H1 (cell line): Measurements from ENCODE around the gene RABL6. TPM values are rescaled to one million over a fixed set of nuclear protein-coding genes. Genes with fewer than 3 reads are reported as not detected.

Experiments
- CTCF ChIA-PET: fragments of 300-600 bp; sonication (Branson Sonifier 250); formaldehyde crosslinking; loops from one replicate; lab custom pipeline; 2021; ENCODE audit not compliant: partially characterized antibody; lab: Charles Lee
- POLR2A ChIA-PET: fragments of 300-600 bp; sonication (Branson Sonifier 250); formaldehyde crosslinking; loops from one replicate; lab custom pipeline; 2021; ENCODE audit warnings: inconsistent platforms; ENCODE audit not compliant: partially characterized antibody; lab: Charles Lee
- DNase-seq, 2 experiments: peaks; one replicate each; pipeline versions ENCODE4 v3.0.0 to v3.0.0-alpha.2; 2010 to 2022; ENCODE audit warnings: low spot score in 2 of 2, low read depth in 1 of 2, mixed read lengths in 1 of 2
- FAIRE-seq: peaks from 2 replicates; lab custom pipeline; 2011; peaks lifted over from hg19 to GRCh38; lab: Jason Lieb, UNC
- H2AFZ ChIP-seq: 2 replicates; pipeline ENCODE4 v1.8.1; 2012; ENCODE audit warnings: low read length, inconsistent platforms
- H2AK5ac ChIP-seq: 2 replicates; pipeline ENCODE4 v1.6.1; 2013; ENCODE audit warnings: low read depth, low read length
- H2BK120ac ChIP-seq: replicated peaks from 2 replicates; pipeline ENCODE3; 2013; ENCODE audit warnings: low read depth, low read length, inconsistent platforms
- H2BK12ac ChIP-seq: 2 replicates; pipeline ENCODE4 v1.6.1; 2013; ENCODE audit warnings: low read depth, low read length
- H2BK15ac ChIP-seq: 2 replicates; pipeline ENCODE4 v1.6.1; 2013; ENCODE audit warnings: low read length
- H2BK20ac ChIP-seq: 2 replicates; pipeline ENCODE4 v1.6.1; 2013; ENCODE audit warnings: low read length
- H2BK5ac ChIP-seq: 2 replicates; pipeline ENCODE4 v1.6.1; 2013; ENCODE audit warnings: low read depth, low read length
- H3K14ac ChIP-seq: 2 replicates; pipeline ENCODE4 v1.6.1; 2013; ENCODE audit warnings: inconsistent platforms; ENCODE audit not compliant: insufficient read length
- H3K18ac ChIP-seq: 2 replicates; pipeline ENCODE4 v1.6.1; 2013; ENCODE audit warnings: low read length; ENCODE audit errors: extremely low read depth
- H3K23ac ChIP-seq: 2 replicates; pipeline ENCODE4 v1.6.1; 2013; ENCODE audit warnings: inconsistent platforms; ENCODE audit not compliant: insufficient read length
- H3K23me2 ChIP-seq: 2 replicates; pipeline ENCODE4 v1.6.1; 2013; ENCODE audit warnings: low read depth, low read length
- H3K27ac ChIP-seq: 2 replicates; pipeline ENCODE4 v1.6.1; 2011; ENCODE audit warnings: low read depth, low read length, inconsistent platforms
- H3K27me3 ChIP-seq, 4 experiments: replicated peaks in 1 of 4; 1 replicate in 1 of 4; 2 replicates in 3 of 4; pipeline versions ENCODE4 v1.6.1 to v1.8.1; 2011 to 2013; ENCODE audit warnings: low read length in 3 of 4, mild to moderate bottlenecking in 3 of 4, inconsistent platforms in 2 of 4, mixed read lengths in 2 of 4, moderate library complexity in 1 of 4; ENCODE audit not compliant: control insufficient read depth in 3 of 4, insufficient read depth in 3 of 4; ENCODE audit errors: extremely low read depth in 1 of 4
- H3K36me3 ChIP-seq, 4 experiments: 2 replicates each; pipeline versions ENCODE4 v1.6.1 to v1.8.1; 2011 to 2013; ENCODE audit warnings: mild to moderate bottlenecking in 4 of 4, low read length in 3 of 4, moderate library complexity in 2 of 4, control low read depth in 1 of 4, inconsistent platforms in 1 of 4; ENCODE audit not compliant: insufficient read depth in 4 of 4, control insufficient read depth in 2 of 4
- H3K4ac ChIP-seq: replicated peaks from 2 replicates; pipeline ENCODE3; 2013; ENCODE audit warnings: low read length, low read depth, mixed read lengths, inconsistent platforms; ENCODE audit not compliant: insufficient read length
- H3K4me1 ChIP-seq, 4 experiments: replicated peaks in 1 of 4; 1 replicate in 1 of 4; 2 replicates in 3 of 4; pipeline versions ENCODE4 v1.6.1 to v1.8.1; 2011 to 2013; ENCODE audit warnings: low read length in 3 of 4, inconsistent platforms in 2 of 4, mixed read lengths in 1 of 4; ENCODE audit not compliant: insufficient read depth in 4 of 4, control insufficient read depth in 3 of 4
- H3K4me2 ChIP-seq, 2 experiments: 2 replicates each; pipeline versions ENCODE4 v1.6.1 to v1.8.1; 2011 to 2013; ENCODE audit warnings: low read depth in 2 of 2, low read length in 2 of 2, control low read depth in 1 of 2, inconsistent platforms in 1 of 2, mild to moderate bottlenecking in 1 of 2; ENCODE audit not compliant: insufficient read depth in 1 of 2
- H3K4me3 ChIP-seq, 4 experiments: fragments of 200-600, 300-600 bp in 1 of 4; sonication (generic), shearing (Covaris generic), sonication (Bioruptor Twin) in 1 of 4; 2 replicates each; pipeline versions ENCODE4 v1.5.1 to v1.8.1; 2011 to 2016; ENCODE audit warnings: low read length in 4 of 4, low read depth in 3 of 4, control low read depth in 2 of 4, inconsistent platforms in 2 of 4, mild to moderate bottlenecking in 2 of 4, mixed read lengths in 1 of 4, moderate library complexity in 1 of 4; ENCODE audit not compliant: insufficient read depth in 2 of 4; ENCODE audit errors: extremely low read depth in 1 of 4
- H3K56ac ChIP-seq: replicated peaks from 2 replicates; pipeline ENCODE3; 2013; ENCODE audit warnings: low read depth, mild to moderate bottlenecking, mixed read lengths, low read length, inconsistent platforms; ENCODE audit not compliant: insufficient read length
- H3K79me1 ChIP-seq: 2 replicates; pipeline ENCODE4 v1.6.1; 2013; ENCODE audit warnings: low read depth, low read length, control low read depth
- H3K79me2 ChIP-seq, 2 experiments: 2 replicates each; pipeline versions ENCODE4 v1.6.1 to v1.8.1; 2012 to 2013; ENCODE audit warnings: low read length in 2 of 2, mild to moderate bottlenecking in 2 of 2, inconsistent platforms in 1 of 2; ENCODE audit not compliant: insufficient read depth in 2 of 2, control insufficient read depth in 1 of 2
- H3K9ac ChIP-seq, 4 experiments: replicated peaks in 1 of 4; 1 replicate in 1 of 4; 2 replicates in 3 of 4; pipeline versions ENCODE4 v1.6.1 to v1.8.1; 2011 to 2013; ENCODE audit warnings: low read depth in 3 of 4, low read length in 3 of 4, control low read depth in 2 of 4, mild to moderate bottlenecking in 2 of 4, moderate library complexity in 2 of 4, inconsistent platforms in 1 of 4; ENCODE audit errors: extremely low read depth in 1 of 4
- H3K9me3 ChIP-seq, 2 experiments: 2 replicates each; pipeline versions ENCODE4 v1.6.1 to v1.8.1; 2012 to 2013; ENCODE audit warnings: mild to moderate bottlenecking in 2 of 2, moderate library complexity in 2 of 2, control low read depth in 1 of 2, inconsistent platforms in 1 of 2, low read depth in 1 of 2, low read length in 1 of 2, mixed read lengths in 1 of 2; ENCODE audit not compliant: insufficient read depth in 2 of 2
- H4K20me1 ChIP-seq, 2 experiments: replicated peaks in 1 of 2; 2 replicates each; pipeline versions ENCODE3 to v1.8.1; 2011 to 2013; ENCODE audit warnings: inconsistent platforms in 2 of 2, low read length in 2 of 2, mild to moderate bottlenecking in 1 of 2; ENCODE audit not compliant: insufficient read depth in 2 of 2, control insufficient read depth in 1 of 2
- H4K5ac ChIP-seq: 2 replicates; pipeline ENCODE4 v1.6.1; 2013; ENCODE audit warnings: low read length, low read depth, mixed read lengths, inconsistent platforms; ENCODE audit not compliant: insufficient read length
- H4K8ac ChIP-seq: 2 replicates; pipeline ENCODE4 v1.8.0; 2013; ENCODE audit warnings: mild to moderate bottlenecking, moderate library complexity, low read length, inconsistent platforms; ENCODE audit not compliant: insufficient read depth; ENCODE audit errors: extremely low read depth
- H4K91ac ChIP-seq: replicated peaks from 2 replicates; pipeline ENCODE3; 2013; ENCODE audit warnings: low read length, mixed read lengths, inconsistent platforms; ENCODE audit not compliant: insufficient read length
- CEBPB ChIP-seq: IDR thresholded peaks from 2 replicates; pipeline ENCODE4 v1.6.1; 2012; ENCODE audit warnings: low read depth, low read length
- CHD1 ChIP-seq: IDR thresholded peaks from 2 replicates; pipeline ENCODE4 v1.6.1; 2012; ENCODE audit warnings: low read depth, low read length, improper control_type of control experiment
- EP300 ChIP-seq, 2 experiments: IDR thresholded peaks; 1 replicate in 1 of 2; 2 replicates in 1 of 2; pipeline ENCODE4 v1.6.1; 2011 to 2012; ENCODE audit warnings: low read depth in 2 of 2, low read length in 2 of 2, mild to moderate bottlenecking in 2 of 2, borderline replicate concordance in 1 of 2, inconsistent platforms in 1 of 2, moderate library complexity in 1 of 2
- GABPA ChIP-seq: IDR thresholded peaks from 2 replicates; pipeline ENCODE4 v1.6.1; 2011; ENCODE audit warnings: mild to moderate bottlenecking, low read length, moderate library complexity, borderline replicate concordance; ENCODE audit not compliant: insufficient read depth
- GTF2F1 ChIP-seq: IDR thresholded peaks from 2 replicates; pipeline ENCODE4 v1.6.1; 2012; ENCODE audit warnings: low read depth, low read length, improper control_type of control experiment, borderline replicate concordance
- RNF2 ChIP-seq: fragments of 200-900, 300-1000 bp; sonication (generic); IDR thresholded peaks from 2 replicates; pipeline ENCODE4 v1.7.1; 2016; ENCODE audit warnings: borderline replicate concordance, low read depth, mild to moderate bottlenecking, antibody characterized with exemption, low read length; ENCODE audit not compliant: poor library complexity, severe bottlenecking; ENCODE audit errors: missing control alignments
- SAP30 ChIP-seq: fragments of 300-600 bp; sonication (generic); IDR thresholded peaks from 2 replicates; pipeline ENCODE4 v1.7.1; 2012; ENCODE audit warnings: low read length, moderate library complexity, mild to moderate bottlenecking, inconsistent platforms; ENCODE audit not compliant: insufficient read depth, insufficient replicate concordance
- TCF12 ChIP-seq: IDR thresholded peaks from 2 replicates; pipeline ENCODE4 v1.6.1; 2011; ENCODE audit warnings: low read depth, mild to moderate bottlenecking, low read length
- WGBS, 2 experiments: shearing (Covaris generic) in 1 of 2; methylation state at CpG; one replicate each; pipeline versions ENCODE4 v1.1.6 to v1.1.7; 2013 to 2015; ENCODE audit warnings: low lambda C conversion rate in 2 of 2, mixed read lengths in 2 of 2, inconsistent platforms in 1 of 2, low coverage in 1 of 2, missing lambda C conversion rate in 1 of 2; ENCODE audit not compliant: insufficient replicate concordance in 2 of 2, insufficient coverage in 1 of 2, insufficient read length in 1 of 2; ENCODE audit errors: extremely low coverage in 1 of 2, missing lambda C conversion rate in 1 of 2; 5-methylcytosine and 5-hydroxymethylcytosine counted together
- polyA plus RNA-seq, 7 experiments: library from polyadenylated mRNA; depleted of rRNA in 3 of 7; stranded (reverse) in 5 of 7; unstranded in 2 of 7; fragments of >200 nt in 5 of 7; fragments of 200-250 nt in 2 of 7; gene quantifications; 1 replicate in 5 of 7; 2 replicates in 1 of 7; 4 replicates in 1 of 7; pipeline versions ENCODE4 v1.2.1 to v1.2.3, GENCODE V29; 2011 to 2013; ENCODE audit warnings: missing spikeins in 2 of 7, mixed read lengths in 2 of 7
- total RNA-seq: library from RNA; stranded (reverse); fragmentation: NEBNext Ultra II Directional; extraction: Animal tissue kit (Norgen Biotek cat#: 25700); gene quantifications from 2 replicates; pipeline ENCODE4 v1.2.1, GENCODE V29; 2021

The RABL6 gene
- total and polyA plus RNA-seq, 2 of the 8 experiments (the other 6 are each of a cell fraction or from before 2014, with no cell fraction given) = 70.1 to 130 TPM

DNA sequence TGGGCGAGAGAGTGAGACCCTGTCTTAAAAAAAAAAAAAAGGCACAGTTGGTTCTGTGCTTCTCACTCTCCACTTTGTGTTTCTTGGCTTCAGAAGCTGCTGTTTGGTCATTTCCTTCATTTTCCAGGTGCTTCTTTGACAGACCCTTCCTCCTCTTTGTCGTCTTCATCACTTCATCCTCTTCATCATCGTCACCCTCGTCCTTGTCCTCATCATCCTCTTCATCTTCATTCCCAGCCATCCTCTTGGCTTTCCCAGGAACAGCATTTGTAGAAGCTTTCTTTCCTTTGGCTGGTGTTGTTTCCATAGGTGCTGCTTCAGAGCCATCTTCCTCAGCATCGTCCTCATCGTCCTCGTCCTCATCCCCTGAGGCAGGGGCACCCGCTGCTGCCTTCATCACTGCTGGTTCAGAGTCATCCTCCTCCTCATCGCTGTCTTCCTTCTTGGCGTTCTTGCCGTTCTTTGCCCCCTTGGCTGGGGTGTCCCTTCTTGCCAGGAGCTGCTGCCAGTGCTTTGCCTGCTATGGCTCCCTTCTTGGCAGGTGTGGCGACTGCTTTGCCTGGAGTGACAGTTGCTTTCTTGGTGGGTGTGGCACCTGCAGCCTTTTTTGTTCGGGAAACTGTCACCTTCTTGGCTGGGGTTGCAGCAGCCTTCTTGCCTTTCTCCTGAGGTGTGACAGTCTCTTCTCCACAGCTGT is 7.1 kb downstream of the RABL6 start:
- peaks cover 5 to 25% (median 11%) of the 10 kb centered on the region in 4 experiments for H3K36me3 ChIP-seq

More for the DNA sequence above, 7.1 kb downstream of the RABL6 start:
- H4K5ac ChIP-seq = no peak overlapping the region
- ChIA-PET CTCF (interaction anchor here (0.6 to 17.4 kb wide), 7 partner anchors 12 to 84 kb away, joined by 3 to 131 read pairs (median 4); partner anchors contain the start of gene AJM1), POLR2A (interaction anchor here (0.9 to 10.8 kb wide), 4 partner anchors 8 to 53 kb away, joined by 3 to 96 read pairs (median 4); partner anchors contain the start of gene RABL6)
- no peaks in the 10 kb centered on the region for H3K23me2 ChIP-seq
- peaks cover 9 to 23% of the 10 kb centered on the region in 2 experiments for H4K20me1 ChIP-seq
- no peak overlapping the region for H3K18ac ChIP-seq
- no peak overlapping the region for H2BK12ac ChIP-seq
- H2BK20ac ChIP-seq = no peak overlapping the region
- DNase-seq (no peak), FAIRE-seq (no peak)
- no peak overlapping the region for H2AK5ac ChIP-seq
- no peaks in the 10 kb centered on the region for H3K9me3 ChIP-seq
- no peaks in the 10 kb centered on the region for H3K4me1 ChIP-seq
- H4K91ac ChIP-seq = no peak overlapping the region
- WGBS, 2 experiments = 95 to 100% methylated on average over 3 to 13 of the region's 13 CpGs
- H2AFZ ChIP-seq = no peak overlapping the region
- no peak overlapping the region for H3K4ac ChIP-seq
- H3K79me2 ChIP-seq = peaks cover 6 to 42% of the 10 kb centered on the region in 2 experiments
- no peak overlapping the region for H3K23ac ChIP-seq
- H3K56ac ChIP-seq = no peak overlapping the region
- no peak overlapping the region for H3K14ac ChIP-seq
- no peaks in the 10 kb centered on the region for H3K27me3 ChIP-seq
- H4K8ac ChIP-seq = no peak overlapping the region
- peaks cover 16% of the 10 kb centered on the region for H3K79me1 ChIP-seq
- no peak overlapping the region; a peak in 1 of 7 replicates for H3K9ac ChIP-seq
- TF ChIP-seq TCF12 = no peak
- TF ChIP-seq CHD1 = no peak
- no peak for TF ChIP-seq SAP30
- no peak for TF ChIP-seq EP300 (IDR thresholded peaks at IDR 0.05; ENCODE audit: borderline replicate concordance in 1 of 2, low read depth in 2 of 2, low read length in 2 of 2)
- no peak for TF ChIP-seq RNF2
- no peak for TF ChIP-seq GABPA
- no peak for TF ChIP-seq GTF2F1
- no peak for TF ChIP-seq CEBPB
- no peak overlapping the region for H3K4me3 ChIP-seq
- no peak overlapping the region for H2BK120ac ChIP-seq
- H2BK15ac ChIP-seq = no peak overlapping the region
- no peak overlapping the region for H3K27ac ChIP-seq
- H3K4me2 ChIP-seq = no peak overlapping the region
- no peak overlapping the region for H2BK5ac ChIP-seq
